GM12878 (cell line): ENCODE results near the gene RPRML. TPM values are rescaled to one million over a fixed set of nuclear protein-coding genes. Genes with fewer than 3 reads are reported as not detected.

Source experiments
- ATAC-seq: fragments of 200-7000 bp; cut with Tn5 transposase; 3 replicates; pipeline ENCODE4 v1.9.1; 2020; ENCODE audit warnings: mild to moderate bottlenecking, moderate library complexity
- BruUV-seq: library from RNA; stranded (reverse); fragments of 400-500 nt; replicated peaks from 2 replicates; lab custom pipeline; 2021; lab: Mats Ljungman, UMichigan
- CTCF ChIA-PET: fragments of 300-600 bp; sonication (Branson Sonifier 250); formaldehyde crosslinking; extraction: SDS; loops from one replicate; lab custom pipeline; 2021; ENCODE audit warnings: inconsistent platforms; lab: Yijun Ruan, JAX
- POLR2A ChIA-PET: fragments of 350-600 bp; formaldehyde crosslinking; extraction: SDS; loops from one replicate; lab custom pipeline; 2021; ENCODE audit warnings: inconsistent platforms; lab: Charles Lee
- RAD21 ChIA-PET: fragments of 300-600 bp; sonication (Branson Sonifier 250); formaldehyde crosslinking; loops from one replicate; lab custom pipeline; 2023; ENCODE audit warnings: antibody characterized with exemption; ENCODE audit not compliant: unreplicated experiment; lab: Charles Lee
- SMC1A ChIA-PET: fragments of 300-600 bp; sonication (Branson Sonifier 250); formaldehyde crosslinking; loops from one replicate; lab custom pipeline; 2023; ENCODE audit not compliant: unreplicated experiment, uncharacterized antibody; lab: Charles Lee
- DNase-seq: peaks from one replicate; pipeline ENCODE4 v3.0.0-alpha.2; 2011; ENCODE audit warnings: low read depth, low spot score
- FAIRE-seq: peaks from 3 replicates; lab custom pipeline; 2011; peaks lifted over from hg19 to GRCh38; lab: Jason Lieb, UNC
- H2AFZ ChIP-seq: 2 replicates; pipeline ENCODE4 v1.6.0; 2011; ENCODE audit warnings: low read depth, low read length, control low read depth; ENCODE audit not compliant: control insufficient read depth
- H3K27ac ChIP-seq: 2 replicates; pipeline ENCODE4 v1.5.1; 2011; ENCODE audit warnings: control low read depth; ENCODE audit not compliant: control insufficient read depth, insufficient read depth
- H3K27me3 ChIP-seq, 2 experiments: replicated peaks in 1 of 2; 2 replicates each; pipeline versions ENCODE4 v1.6.0 to v1.6.1; 2011; ENCODE audit warnings: low read length in 1 of 2; ENCODE audit not compliant: control insufficient read depth in 2 of 2, insufficient read depth in 2 of 2
- H3K36me3 ChIP-seq, 2 experiments: 2 replicates each; pipeline ENCODE4 v1.5.1; 2011; ENCODE audit warnings: low read length in 1 of 2; ENCODE audit not compliant: control insufficient read depth in 2 of 2, insufficient read depth in 2 of 2
- H3K4me1 ChIP-seq: 2 replicates; pipeline ENCODE4 v1.6.1; 2011; ENCODE audit warnings: mild to moderate bottlenecking, low read length, moderate library complexity, mixed read lengths; ENCODE audit not compliant: control insufficient read depth, insufficient read depth
- H3K4me2 ChIP-seq: 2 replicates; pipeline ENCODE4 v1.6.0; 2011; ENCODE audit warnings: control low read depth; ENCODE audit not compliant: control insufficient read depth, insufficient read depth
- H3K4me3 ChIP-seq: fragments of 200-600 bp; sonication (generic); 2 replicates; pipeline ENCODE4 v1.5.1; 2016
- H3K79me2 ChIP-seq: 2 replicates; pipeline ENCODE4 v1.6.0; 2011; ENCODE audit warnings: low read length; ENCODE audit not compliant: control insufficient read depth, insufficient read depth
- H3K9ac ChIP-seq: 2 replicates; pipeline ENCODE4 v1.8.0; 2011; ENCODE audit warnings: low read length, control low read depth, mixed read lengths; ENCODE audit not compliant: control insufficient read depth, insufficient read depth
- H3K9me3 ChIP-seq: replicated peaks from 3 replicates; pipeline ENCODE4 v1.5.1; 2011; ENCODE audit warnings: mild to moderate bottlenecking, low read length; ENCODE audit not compliant: control insufficient read depth, insufficient read depth
- H4K20me1 ChIP-seq: 2 replicates; pipeline ENCODE4 v1.6.0; 2011; ENCODE audit not compliant: control insufficient read depth, insufficient read depth
- ATF7 ChIP-seq: fragments of 450-650 bp; IDR thresholded peaks from 2 replicates; pipeline ENCODE4 v1.6.1; 2016; ENCODE audit warnings: low read depth, mild to moderate bottlenecking
- CBX3 ChIP-seq: fragments of 200-600 bp; sonication (generic); IDR thresholded peaks from 2 replicates; pipeline ENCODE4 v1.6.1; 2016; ENCODE audit warnings: low read depth, borderline replicate concordance
- EGR1 ChIP-seq, 2 experiments: IDR thresholded peaks; 1 replicate in 1 of 2; 2 replicates in 1 of 2; pipeline ENCODE4 v1.6.1; 2011 to 2012; ENCODE audit warnings: low read depth in 2 of 2, low read length in 2 of 2, borderline replicate concordance in 1 of 2, mild to moderate bottlenecking in 1 of 2, moderate library complexity in 1 of 2
- FOS ChIP-seq: IDR thresholded peaks from 3 replicates; pipeline ENCODE4 v1.6.1; 2011; ENCODE audit warnings: borderline replicate concordance; ENCODE audit not compliant: insufficient read length; ENCODE audit errors: extremely low read depth
- LARP7 ChIP-seq: fragments of 450-650 bp; IDR thresholded peaks from 2 replicates; pipeline ENCODE4 v1.6.1; 2017; ENCODE audit warnings: mild to moderate bottlenecking
- MEF2A ChIP-seq: IDR thresholded peaks from 2 replicates; pipeline ENCODE4 v1.6.1; 2011; ENCODE audit warnings: low read depth, mild to moderate bottlenecking, low read length, moderate library complexity; ENCODE audit not compliant: insufficient read depth
- NBN ChIP-seq: fragments of 450-650 bp; IDR thresholded peaks from 2 replicates; pipeline ENCODE4 v1.6.1; 2016
- NRF1 ChIP-seq: conservative IDR thresholded peaks from 2 replicates; pipeline ENCODE4 v1.6.1; 2011; ENCODE audit warnings: mild to moderate bottlenecking, low read depth, low read length, improper control_type of control experiment
- PAX5 ChIP-seq: IDR thresholded peaks from 2 replicates; pipeline ENCODE4 v1.6.1; 2011; ENCODE audit warnings: low read depth, low read length, borderline replicate concordance
- PKNOX1 ChIP-seq: fragments of 450-650 bp; IDR thresholded peaks from 2 replicates; pipeline ENCODE4 v1.6.1; 2016; ENCODE audit warnings: mild to moderate bottlenecking
- RB1 ChIP-seq: fragments of 450-650 bp; formaldehyde crosslinking; IDR thresholded peaks from 2 replicates; pipeline ENCODE4 v1.6.1; 2017; ENCODE audit warnings: mild to moderate bottlenecking, borderline replicate concordance
- RCOR1 ChIP-seq: conservative IDR thresholded peaks from 2 replicates; pipeline ENCODE4 v1.6.1; 2012; ENCODE audit warnings: low read depth, low read length, improper control_type of control experiment
- RELA ChIP-seq: fragments of 450-650 bp; IDR thresholded peaks from 2 replicates; pipeline ENCODE4 v1.8.0; 2014; ENCODE audit warnings: borderline replicate concordance; ENCODE audit not compliant: partially characterized antibody
- RUNX3 ChIP-seq: IDR thresholded peaks from 2 replicates; pipeline ENCODE4 v1.6.1; 2012; ENCODE audit warnings: low read length, inconsistent platforms
- SMARCA5 ChIP-seq: fragments of 450-650 bp; IDR thresholded peaks from 2 replicates; pipeline ENCODE4 v1.6.1; 2017; ENCODE audit warnings: mild to moderate bottlenecking
- SRF ChIP-seq, 2 experiments: IDR thresholded peaks; 2 replicates each; pipeline ENCODE4 v1.6.1; 2011; ENCODE audit warnings: low read depth in 2 of 2, low read length in 2 of 2, mild to moderate bottlenecking in 1 of 2, moderate library complexity in 1 of 2
- TARDBP ChIP-seq: IDR thresholded peaks from 2 replicates; pipeline ENCODE4 v1.6.1; 2016; ENCODE audit warnings: borderline replicate concordance
- YY1 ChIP-seq: IDR thresholded peaks from 2 replicates; pipeline ENCODE4 v1.6.1; 2011; ENCODE audit warnings: low read depth, mild to moderate bottlenecking, low read length
- ZNF217 ChIP-seq: fragments of 450-650 bp; IDR thresholded peaks from 2 replicates; pipeline ENCODE4 v1.6.1; 2017; ENCODE audit warnings: antibody characterized with exemption, mild to moderate bottlenecking
- WGBS: methylation state at CpG from one replicate; pipeline ENCODE4 v1.1.6; 2016; ENCODE audit warnings: low lambda C conversion rate; ENCODE audit not compliant: insufficient replicate concordance, insufficient coverage; ENCODE audit errors: missing lambda C conversion rate; 5-methylcytosine and 5-hydroxymethylcytosine counted together
- in situ Hi-C: fragments of 300-500 bp; cut with MboI; formaldehyde crosslinking; loops from 9 replicates; pipeline ENCODE4 v1.14.3; 2018; ENCODE audit warnings: mixed read lengths
- intact Hi-C: fragments of 100-400 bp; cut with micrococcal nuclease; formaldehyde crosslinking; loops from one replicate; pipeline ENCODE4 v1.14.2; 2022; ENCODE audit not compliant: unreplicated experiment
- polyA plus RNA-seq, 11 experiments: library from polyadenylated mRNA; depleted of rRNA in 4 of 11; unstranded in 6 of 11; stranded (reverse) in 5 of 11; fragments of >200 nt; fragmentation: Nextera tagmentation in 4 of 11; fragmentation: Illumina TruSeq in 1 of 11; extraction: Ambion mirVana in 4 of 11; extraction: Trizol in 1 of 11; gene quantifications; 1 replicate in 1 of 11; 2 replicates in 10 of 11; pipeline versions ENCODE4 v1.2.1 to v1.2.3, GENCODE V29; 2011 to 2016; ENCODE audit warnings: inconsistent platforms in 2 of 11, missing spikeins in 2 of 11, low read depth in 1 of 11
- total RNA-seq, 4 experiments: library from RNA; depleted of rRNA in 3 of 4; stranded (reverse); fragments of >200 nt in 3 of 4; fragmentation: Illumina TruSeq in 1 of 4; extraction: Trizol in 1 of 4; gene quantifications; 2 replicates each; pipeline versions ENCODE4 v1.2.1 to v1.2.3, GENCODE V29; 2013 to 2021

RPRML gene
- total and polyA plus RNA-seq, 10 of the 15 experiments (the other 5 are each of a cell fraction or from before 2014, with no cell fraction given): not detected

- Histone ChIP-seq H2AFZ (no peak overlapping the region), H3K4me2 (no peak overlapping the region), H3K9me3 (no peaks in the 10 kb centered on the region), H3K9ac (no peak overlapping the region), H3K27me3 (peaks cover 2 to 18% of the 10 kb centered on the region in 2 experiments; a peak in 3 of 4 replicates), H3K79me2 (no peaks in the 10 kb centered on the region), H3K36me3 (no peaks in the 10 kb centered on the region), H3K4me3 (no peak overlapping the region), H3K4me1 (no peaks in the 10 kb centered on the region), H4K20me1 (peaks cover 2% of the 10 kb centered on the region; the same call in 1 of the 2 replicates), H3K27ac (no peak overlapping the region)
- TF ChIP-seq PKNOX1 (no peak), YY1 (no peak), MEF2A (no peak), ZNF217 (no peak), NRF1 (no peak), RCOR1 (no peak), PAX5 (no peak), LARP7 (no peak), FOS (no peak), RB1 (no peak), SMARCA5 (no peak), SRF (IDR thresholded peaks at IDR 0.05; ENCODE audit: low read depth in 2 of 2, low read length in 2 of 2) (no peak), ATF7 (no peak), RELA (no peak), TARDBP (no peak), RUNX3 (no peak), CBX3 (no peak), NBN (no peak), EGR1 (IDR thresholded peaks at IDR 0.05; ENCODE audit: borderline replicate concordance in 1 of 2, low read depth in 2 of 2, low read length in 2 of 2) (no peak)
- ChIA-PET RAD21 (no interaction called here), POLR2A (no interaction called here), SMC1A (no interaction called here), CTCF (interaction anchor here (0.6 kb wide), 1 partner anchor 162 kb away, joined by 3 read pairs; no protein-coding TSS in a partner anchor)
- ATAC-seq: no peak
- BruUV-seq: no TSS peak
- no peak for DNase-seq
- no peak for FAIRE-seq
- in situ Hi-C loops: no loop called here
- intact Hi-C loops: no loop called here
- 68% methylated on average over 11 of the region's 11 CpGs for WGBS
Measured at GRCh38 chr17:46974086-46974485, 5.0 kb downstream of the RPRML start.
